Thyroid gland (tissue), 4 donors: ENCODE measurements around the gene MICAL3. TPM values are rescaled to one million over a fixed set of nuclear protein-coding genes. Genes with fewer than 3 reads are reported as not detected.
"Not testable (repeated sequence)": the region's sequence is repeated elsewhere in the genome, so short reads cannot be mapped to it uniquely, and the experiment has no call there.

Experiments
- DNase-seq, 2 donors: peaks; one replicate each; pipeline ENCODE4 v3.0.0-alpha.2; 2019
- H3K27ac ChIP-seq, 3 donors: fragments of 200-600 bp; sonication (generic); 1 replicate in 2 of 3; 2 replicates in 1 of 3; pipeline ENCODE4 v1.5.1; 2016 to 2019; ENCODE audit warnings: mild to moderate bottlenecking in 1 of 3, moderate library complexity in 1 of 3
- H3K27me3 ChIP-seq: fragments of 200-600 bp; sonication (generic); one replicate; pipeline ENCODE4 v1.5.1; 2019
- H3K36me3 ChIP-seq, 2 donors: fragments of 200-600 bp; sonication (generic); one replicate each; pipeline ENCODE4 v1.5.1; 2016 to 2019
- H3K4me1 ChIP-seq, 2 donors: fragments of 200-600 bp; sonication (generic); one replicate each; pipeline ENCODE4 v1.5.1; 2017 to 2019
- H3K4me3 ChIP-seq, 3 donors: fragments of 200-600 bp; sonication (generic); replicated peaks in 1 of 3; 1 replicate in 2 of 3; 2 replicates in 1 of 3; pipeline ENCODE4 v1.5.1; 2016; ENCODE audit warnings: mild to moderate bottlenecking in 1 of 3
- H3K9me3 ChIP-seq: fragments of 200-600 bp; sonication (generic); one replicate; pipeline ENCODE4 v1.5.1; 2017
- POLR2A ChIP-seq, 2 donors: fragments of 450-650 bp; IDR thresholded peaks; one replicate each; pipeline ENCODE4 v1.6.1; 2017; ENCODE audit warnings: antibody characterized with exemption in 2 of 2, mild to moderate bottlenecking in 2 of 2, moderate library complexity in 1 of 2
- WGBS, 2 donors: methylation state at CpG; one replicate each; pipeline ENCODE4 v1.1.5; 2017; 5-methylcytosine and 5-hydroxymethylcytosine counted together
- intact Hi-C: fragments of 100-400 bp; cut with DNase I; formaldehyde crosslinking; loops from one replicate; pipeline ENCODE4 v1.15.1; 2023
- total RNA-seq, 4 donors: library from RNA; depleted of rRNA; stranded (reverse); fragments of >200 nt; gene quantifications; one replicate each; pipeline ENCODE4 v1.2.3, GENCODE V29; 2016
- TF ChIP-seq, protein P1 (sequence below), 6 experiments: fragments of 200-600 bp in 3 of 6; fragments of 450-650 bp in 3 of 6; sonication (generic) in 3 of 6; IDR thresholded peaks; one replicate each; pipeline ENCODE4 v1.5.1; 2016 to 2019; ENCODE audit warnings: antibody characterized with exemption in 6 of 6, mild to moderate bottlenecking in 2 of 6, inconsistent platforms in 1 of 6, moderate library complexity in 1 of 6

Gene MICAL3, protein sequence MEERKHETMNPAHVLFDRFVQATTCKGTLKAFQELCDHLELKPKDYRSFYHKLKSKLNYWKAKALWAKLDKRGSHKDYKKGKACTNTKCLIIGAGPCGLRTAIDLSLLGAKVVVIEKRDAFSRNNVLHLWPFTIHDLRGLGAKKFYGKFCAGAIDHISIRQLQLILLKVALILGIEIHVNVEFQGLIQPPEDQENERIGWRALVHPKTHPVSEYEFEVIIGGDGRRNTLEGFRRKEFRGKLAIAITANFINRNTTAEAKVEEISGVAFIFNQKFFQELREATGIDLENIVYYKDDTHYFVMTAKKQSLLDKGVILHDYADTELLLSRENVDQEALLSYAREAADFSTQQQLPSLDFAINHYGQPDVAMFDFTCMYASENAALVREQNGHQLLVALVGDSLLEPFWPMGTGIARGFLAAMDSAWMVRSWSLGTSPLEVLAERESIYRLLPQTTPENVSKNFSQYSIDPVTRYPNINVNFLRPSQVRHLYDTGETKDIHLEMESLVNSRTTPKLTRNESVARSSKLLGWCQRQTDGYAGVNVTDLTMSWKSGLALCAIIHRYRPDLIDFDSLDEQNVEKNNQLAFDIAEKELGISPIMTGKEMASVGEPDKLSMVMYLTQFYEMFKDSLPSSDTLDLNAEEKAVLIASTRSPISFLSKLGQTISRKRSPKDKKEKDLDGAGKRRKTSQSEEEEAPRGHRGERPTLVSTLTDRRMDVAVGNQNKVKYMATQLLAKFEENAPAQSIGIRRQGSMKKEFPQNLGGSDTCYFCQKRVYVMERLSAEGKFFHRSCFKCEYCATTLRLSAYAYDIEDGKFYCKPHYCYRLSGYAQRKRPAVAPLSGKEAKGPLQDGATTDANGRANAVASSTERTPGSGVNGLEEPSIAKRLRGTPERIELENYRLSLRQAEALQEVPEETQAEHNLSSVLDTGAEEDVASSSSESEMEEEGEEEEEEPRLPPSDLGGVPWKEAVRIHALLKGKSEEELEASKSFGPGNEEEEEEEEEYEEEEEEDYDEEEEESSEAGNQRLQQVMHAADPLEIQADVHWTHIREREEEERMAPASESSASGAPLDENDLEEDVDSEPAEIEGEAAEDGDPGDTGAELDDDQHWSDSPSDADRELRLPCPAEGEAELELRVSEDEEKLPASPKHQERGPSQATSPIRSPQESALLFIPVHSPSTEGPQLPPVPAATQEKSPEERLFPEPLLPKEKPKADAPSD (N-terminal part only)
- 10 to 100 TPM; 31.8 to 53.8 (median 43.6) TPM for total RNA-seq

DNA sequence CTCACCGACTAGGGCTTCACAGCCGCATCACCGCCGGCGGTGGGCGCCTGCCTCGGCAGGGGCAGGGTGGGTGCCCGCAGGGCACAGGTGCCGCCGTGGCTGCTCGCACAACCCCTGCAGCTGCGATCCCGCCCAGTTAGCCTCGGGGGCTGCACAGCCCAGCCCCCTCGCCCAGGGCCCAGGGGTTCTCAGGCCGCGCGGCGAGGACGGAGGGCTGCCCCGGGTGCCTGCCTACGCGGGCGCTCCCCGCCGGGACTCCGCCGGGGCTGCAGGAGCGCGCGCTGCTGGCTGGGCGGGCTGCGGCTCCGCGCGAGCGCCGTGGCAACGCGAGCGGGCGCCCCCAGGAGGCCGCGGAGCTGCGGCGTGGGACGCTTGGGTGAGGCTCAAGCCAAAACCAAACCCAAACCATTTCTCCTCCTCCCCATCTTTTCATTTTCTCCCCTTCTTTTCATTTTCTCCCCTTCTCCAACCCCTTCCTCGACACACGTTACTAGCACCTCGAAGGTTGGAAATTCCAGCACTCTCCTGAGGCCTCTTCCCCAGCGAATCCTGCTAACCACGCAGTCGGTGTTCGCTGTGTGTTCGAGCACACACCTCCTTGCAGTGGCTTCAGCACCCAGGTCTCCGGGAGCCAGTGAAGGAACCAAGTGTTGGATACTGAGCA is at the start of gene MICAL3:
Gene MICAL3 (minus strand): TSS at position 286 of the 664 bp plus-strand sequence. CDS start 117,749 bp downstream, outside the sequence.
- peaks cover 8 to 17% of the 10 kb centered on the region in 2 donors for H3K4me1 ChIP-seq
- 1% methylated on average over 33 to 49 of the region's 56 CpGs for WGBS, 2 donors
- peak within 1 kb of the TSS; percentile 28 to 47 (median 43) for H3K4me3 ChIP-seq
- TF ChIP-seq POLR2A (IDR thresholded peaks at IDR 0.05) = peak in 1 of 2 donors; percentile 33
- TF ChIP-seq, protein P1, sequence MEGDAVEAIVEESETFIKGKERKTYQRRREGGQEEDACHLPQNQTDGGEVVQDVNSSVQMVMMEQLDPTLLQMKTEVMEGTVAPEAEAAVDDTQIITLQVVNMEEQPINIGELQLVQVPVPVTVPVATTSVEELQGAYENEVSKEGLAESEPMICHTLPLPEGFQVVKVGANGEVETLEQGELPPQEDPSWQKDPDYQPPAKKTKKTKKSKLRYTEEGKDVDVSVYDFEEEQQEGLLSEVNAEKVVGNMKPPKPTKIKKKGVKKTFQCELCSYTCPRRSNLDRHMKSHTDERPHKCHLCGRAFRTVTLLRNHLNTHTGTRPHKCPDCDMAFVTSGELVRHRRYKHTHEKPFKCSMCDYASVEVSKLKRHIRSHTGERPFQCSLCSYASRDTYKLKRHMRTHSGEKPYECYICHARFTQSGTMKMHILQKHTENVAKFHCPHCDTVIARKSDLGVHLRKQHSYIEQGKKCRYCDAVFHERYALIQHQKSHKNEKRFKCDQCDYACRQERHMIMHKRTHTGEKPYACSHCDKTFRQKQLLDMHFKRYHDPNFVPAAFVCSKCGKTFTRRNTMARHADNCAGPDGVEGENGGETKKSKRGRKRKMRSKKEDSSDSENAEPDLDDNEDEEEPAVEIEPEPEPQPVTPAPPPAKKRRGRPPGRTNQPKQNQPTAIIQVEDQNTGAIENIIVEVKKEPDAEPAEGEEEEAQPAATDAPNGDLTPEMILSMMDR (IDR thresholded peaks at IDR 0.05) = peak in 4 of 6 experiments; percentile 36 to 85 (median 76)
- intact Hi-C loops = loop anchor here (2.0 to 10.0 kb wide), 2 partner anchors 50 to 194 kb away; partner anchors contain the start of gene PEX26
- H3K9me3 ChIP-seq = no peaks in the 10 kb centered on the region
- peak; percentile 65 to 69 for DNase-seq
- peak within 1 kb of the TSS in 2 of 3 donors; percentile 43 to 44 for H3K27ac ChIP-seq
- H3K27me3 ChIP-seq = no peaks in the 10 kb centered on the region
- no peaks in the 10 kb centered on the region for H3K36me3 ChIP-seq

DNA sequence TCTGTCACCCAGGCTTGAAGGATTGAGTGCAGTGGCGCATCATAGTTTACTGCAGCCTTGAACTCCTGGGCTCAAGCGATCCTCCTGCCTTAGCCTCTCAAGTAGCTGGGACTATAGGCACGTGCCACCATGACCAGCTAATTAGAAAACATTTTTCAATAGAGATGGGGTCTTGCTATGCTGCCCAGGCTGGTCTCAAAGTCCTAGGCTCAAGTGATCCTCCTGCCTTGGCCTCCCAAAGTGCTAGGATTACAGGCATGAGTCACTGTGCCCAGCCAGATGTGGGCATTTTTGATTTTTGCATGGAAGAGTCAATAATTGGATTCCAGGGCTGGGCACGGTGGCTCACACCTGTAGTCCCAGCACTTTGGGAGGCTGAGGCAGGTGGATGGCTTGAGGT is 49.6 kb upstream of the MICAL3 start:
- intact Hi-C loops = loop anchor here (2.0 to 10.0 kb wide), 2 partner anchors 49 to 245 kb away; partner anchors contain the start of gene MICAL3
- 77 to 85% methylated on average over 4 of the region's 4 CpGs for WGBS, 2 donors

DNA sequence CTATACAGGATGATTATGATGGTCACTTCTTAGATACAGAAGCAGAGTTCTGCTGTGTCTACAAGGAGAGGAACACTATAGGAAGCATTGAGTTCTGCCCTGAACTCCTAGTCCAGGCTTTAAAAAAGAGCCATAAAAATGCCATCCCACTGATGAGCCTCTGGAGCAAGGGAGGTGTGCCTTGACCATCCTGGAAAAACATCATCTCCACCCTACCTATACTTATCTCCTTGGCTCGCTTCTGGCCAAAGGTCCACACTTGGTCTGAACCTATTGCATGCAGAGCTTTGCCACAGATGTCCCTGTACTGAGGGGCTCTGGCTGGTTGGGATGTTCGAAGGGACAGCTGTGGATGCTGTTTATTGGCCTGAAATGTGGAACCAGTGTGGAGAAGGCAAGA is 49.1 kb upstream of the MICAL3 start:
- no peaks in the 10 kb centered on the region for H3K27me3 ChIP-seq
- intact Hi-C loops = loop anchor here (10.0 kb wide), 1 partner anchor 49 kb away; the partner anchor contains the start of gene MICAL3
- no peak for DNase-seq
- H3K4me1 ChIP-seq = peaks cover 18 to 21% of the 10 kb centered on the region in 2 donors
- H3K9me3 ChIP-seq = no peaks in the 10 kb centered on the region
- no peak overlapping the region for H3K27ac ChIP-seq
- no peak for TF ChIP-seq POLR2A (IDR thresholded peaks at IDR 0.05)
- TF ChIP-seq, protein P1 (IDR thresholded peaks at IDR 0.05) = no peak
- H3K36me3 ChIP-seq = no peaks in the 10 kb centered on the region
- 87 to 100% methylated on average over 2 of the region's 2 CpGs for whole genome bisulfite sequencing, 2 donors
- no peak overlapping the region for H3K4me3 ChIP-seq

More for the DNA sequence above, 49.6 kb upstream of the MICAL3 start:
- not testable (repeated sequence) for DNase-seq, H3K36me3 ChIP-seq, H3K27me3 ChIP-seq, H3K27ac ChIP-seq, H3K9me3 ChIP-seq, H3K4me3 ChIP-seq
- peaks cover 23 to 26% of the 10 kb centered on the region in 2 donors for H3K4me1 ChIP-seq

DNA sequence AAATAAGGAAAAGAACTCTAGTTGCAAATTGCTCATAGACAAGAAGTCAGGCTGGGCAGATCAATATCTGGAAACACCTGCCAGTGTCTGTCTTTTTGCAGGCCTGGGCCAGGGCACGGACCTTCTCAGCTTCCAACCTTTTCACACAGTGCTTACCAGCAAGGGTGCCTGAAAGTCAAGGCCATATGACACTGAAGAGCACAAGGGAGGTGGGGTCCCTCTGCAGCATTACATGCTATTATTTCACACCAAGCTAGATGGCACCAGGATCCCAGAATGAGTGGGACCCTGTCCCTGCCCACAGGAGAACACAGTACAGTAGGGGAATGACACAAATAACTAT is 47.6 kb upstream of the MICAL3 start:
- no peak overlapping the region for H3K4me3 ChIP-seq
- no peaks in the 10 kb centered on the region for H3K9me3 ChIP-seq
- intact Hi-C loops = loop anchor here (10.0 kb wide), 1 partner anchor 47 kb away; the partner anchor contains the start of gene MICAL3
- H3K4me1 ChIP-seq = peaks cover 12 to 17% of the 10 kb centered on the region in 2 donors
- no peak for DNase-seq
- 74 to 100% methylated on average over 1 of the region's 1 CpG for WGBS, 2 donors
- no peaks in the 10 kb centered on the region for H3K36me3 ChIP-seq
- no peaks in the 10 kb centered on the region for H3K27me3 ChIP-seq
- TF ChIP-seq, protein P1 (IDR thresholded peaks at IDR 0.05) = no peak
- no peak for TF ChIP-seq POLR2A (IDR thresholded peaks at IDR 0.05)
- H3K27ac ChIP-seq = no peak overlapping the region

DNA sequence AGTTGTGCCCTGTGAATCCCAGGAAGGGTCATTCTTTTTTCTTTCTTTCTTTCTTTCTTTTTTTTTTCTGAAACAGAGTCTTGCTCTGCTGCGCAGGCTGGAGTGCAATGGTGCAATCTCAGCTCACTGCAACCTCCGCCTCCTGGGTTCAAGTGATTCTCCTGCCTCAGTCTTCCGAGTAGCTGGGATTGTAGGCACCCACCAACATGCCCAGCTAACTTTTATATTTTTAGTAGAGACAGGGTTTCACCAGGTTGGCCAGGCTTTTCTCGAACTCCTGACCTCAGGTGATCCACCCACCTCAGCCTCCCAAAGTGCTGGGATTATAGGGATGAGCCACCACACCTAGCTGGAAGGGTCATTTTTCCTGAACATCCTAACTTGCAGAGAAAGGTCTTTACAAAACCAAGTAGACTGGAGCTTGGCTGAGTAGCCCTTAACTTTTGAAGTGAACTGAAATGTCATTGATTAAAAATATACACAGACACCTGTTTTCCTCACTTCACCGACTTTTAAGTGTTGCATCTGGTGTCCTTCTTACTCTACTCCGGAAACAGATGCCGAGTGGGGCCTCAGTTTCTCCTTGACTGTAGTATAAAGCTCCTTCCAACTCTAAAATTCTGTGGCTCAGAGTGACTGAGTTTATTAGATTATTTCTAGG is 47.1 kb upstream of the MICAL3 start:
- not testable (repeated sequence) for H3K36me3 ChIP-seq, H3K27ac ChIP-seq, H3K4me3 ChIP-seq, DNase-seq, H3K9me3 ChIP-seq, H3K27me3 ChIP-seq
- intact Hi-C loops = loop anchor here (10.0 kb wide), 1 partner anchor 47 kb away; the partner anchor contains the start of gene MICAL3
- 65 to 76% methylated on average over 7 of the region's 7 CpGs for WGBS, 2 donors
- peaks cover 7 to 12% of the 10 kb centered on the region in 2 donors for H3K4me1 ChIP-seq
